Activated CD8-positive, alpha-beta memory T cell treated with anti-CD3 and anti-CD28 coated beads, Interleukin-2, amount 50 U/mL, for 48 hours (primary cell): ENCODE data around the gene CARS1.

ENCODE experiments used
- DNase-seq: peaks from one replicate; pipeline ENCODE4 v3.0.0-alpha.2; 2020

Gene CARS1

GRCh38 chr11:3037040-3037944 lies 19.9 kb downstream of the CARS1 start:
- DNase-seq = peak; percentile 70

DNA sequence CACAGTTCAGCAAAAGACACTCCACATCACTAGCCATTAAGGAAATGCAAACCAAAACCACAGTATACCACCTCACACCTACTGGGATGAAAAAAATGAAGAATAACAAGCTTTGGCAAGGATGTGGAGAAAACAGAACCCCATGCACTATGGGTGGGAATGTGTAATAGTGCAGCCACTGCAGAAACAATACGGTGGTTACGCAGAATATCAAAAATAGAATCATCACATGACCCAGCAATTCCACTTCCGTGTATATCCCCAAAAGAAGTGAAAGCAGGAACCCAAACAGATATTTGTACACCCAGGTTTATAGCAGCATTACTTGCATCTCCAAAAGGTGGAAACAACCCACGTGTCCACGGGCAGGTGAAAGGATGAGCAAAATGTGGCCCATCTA lies 20.8 kb downstream of the CARS1 start:
- no peak for DNase-seq

GRCh38 chr11:3035333-3035732 lies 21.9 kb downstream of the CARS1 start:
- DNase-seq = no peak

- DNase-seq = no peak
Measured at GRCh38 chr11:3030289-3031070, 26.7 kb downstream of the CARS1 start.

DNA sequence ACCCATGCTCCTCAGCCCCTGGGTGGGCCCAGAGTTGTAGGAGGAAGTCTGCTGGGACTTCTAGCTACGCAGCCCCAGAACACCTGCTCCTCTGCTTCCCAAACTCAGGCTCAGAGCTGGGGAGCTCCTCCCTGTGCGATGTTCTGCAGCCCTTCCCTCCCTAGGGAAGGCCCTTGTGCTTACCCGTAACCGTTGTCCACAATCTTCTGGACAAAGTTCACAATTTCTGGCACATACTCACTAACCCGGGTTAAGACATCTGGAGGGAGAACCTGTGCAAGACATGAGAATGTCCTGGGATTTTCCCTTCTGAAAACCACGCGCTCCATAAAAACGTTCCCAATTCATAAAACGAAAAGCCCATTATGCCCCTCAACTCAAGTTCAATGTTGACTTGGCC lies 28.4 kb downstream of the CARS1 start:
- no peak for DNase-seq

DNA sequence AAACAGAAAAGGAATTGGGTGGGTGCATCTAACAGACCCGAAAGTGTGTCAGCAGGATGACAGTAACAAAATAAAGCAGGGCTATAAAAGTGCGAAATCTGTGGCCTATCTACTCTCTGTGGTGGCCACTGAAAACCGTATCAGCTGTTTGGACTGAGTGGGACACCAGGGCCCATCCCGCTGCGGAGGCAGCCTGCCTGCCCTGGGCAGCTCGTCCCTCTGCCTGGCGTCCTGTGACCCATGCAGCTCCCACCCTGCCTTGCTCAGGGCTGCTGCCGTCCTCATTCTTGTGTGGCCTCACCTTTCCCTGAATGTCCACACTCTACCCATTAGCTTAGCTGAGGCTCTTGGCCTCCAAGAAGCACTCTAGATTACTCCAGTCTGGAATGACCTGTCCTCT lies 30.4 kb downstream of the CARS1 start:
- no peak for DNase-seq

DNA sequence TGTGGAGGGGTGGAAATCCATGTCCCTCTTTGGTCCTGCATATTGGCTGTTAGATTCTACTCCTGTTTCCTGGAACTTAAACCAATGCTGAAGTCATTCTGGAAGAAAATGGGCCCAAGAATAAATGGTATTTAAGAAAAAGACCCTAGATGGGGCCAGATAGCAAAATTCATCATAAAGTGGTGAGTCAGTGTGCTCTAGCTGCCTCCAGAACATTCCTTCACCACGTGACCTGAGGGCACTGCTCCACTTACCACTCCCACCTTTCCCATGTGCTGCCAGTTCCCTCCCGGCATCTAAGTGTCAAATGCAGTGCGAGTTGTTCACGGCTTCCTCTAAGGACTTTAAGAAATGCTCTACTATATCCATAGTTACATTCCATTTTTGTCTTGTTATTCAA lies 34.2 kb downstream of the CARS1 start:
- DNase-seq = no peak

GRCh38 chr11:3022300-3022967 lies 34.8 kb downstream of the CARS1 start:
- DNase-seq = no peak

- DNase-seq = no peak
Measured at GRCh38 chr11:3021125-3021524, 36.1 kb downstream of the CARS1 start.

- DNase-seq = no peak
Measured at GRCh38 chr11:3020011-3020410, 37.2 kb downstream of the CARS1 start.

- DNase-seq = no peak
Measured at GRCh38 chr11:3018596-3018995, 38.6 kb downstream of the CARS1 start.

DNA sequence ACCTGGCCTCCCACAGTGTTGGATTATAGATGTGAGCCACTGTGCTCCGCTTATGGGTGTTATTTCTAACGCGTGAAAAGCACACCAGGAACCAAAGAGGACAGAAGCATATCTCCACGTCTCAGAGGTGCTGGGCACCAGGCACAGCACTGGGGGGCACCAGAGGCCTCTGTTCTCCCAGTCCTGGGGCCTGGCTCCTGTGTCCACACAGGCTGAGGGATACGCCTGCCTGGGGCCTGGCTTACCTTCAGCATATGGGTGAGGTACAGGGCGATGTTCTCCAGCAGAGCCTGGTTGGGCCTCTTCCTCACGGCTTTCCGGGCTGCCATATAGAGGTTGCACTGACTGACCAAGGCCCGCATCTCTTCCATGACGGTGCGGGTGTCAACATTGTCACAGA lies 40.4 kb downstream of the CARS1 start:
- no peak for DNase-seq

DNA sequence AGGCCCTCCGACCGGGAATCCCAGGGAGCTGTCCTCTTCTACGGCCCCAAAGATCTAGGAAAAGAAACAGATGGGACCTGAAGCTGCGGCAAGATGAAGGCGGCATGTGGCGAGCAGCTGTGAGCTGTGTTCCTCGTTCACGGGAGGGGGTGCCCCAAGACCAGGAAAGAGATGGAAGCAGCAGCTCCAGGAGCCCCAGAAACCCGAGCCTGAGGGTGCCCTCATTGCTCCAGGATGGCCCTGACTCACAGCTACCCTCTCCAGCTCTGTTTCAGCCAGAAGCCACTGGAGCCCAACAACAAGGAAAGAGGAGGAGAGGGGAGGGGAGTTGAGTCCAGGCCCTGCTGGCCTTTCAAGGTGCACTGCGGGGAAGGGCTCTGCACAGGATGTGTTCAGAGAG lies 41.4 kb downstream of the CARS1 start:
- no peak for DNase-seq

GRCh38 chr11:3014943-3015342 lies 42.3 kb downstream of the CARS1 start:
- no peak for DNase-seq

DNA sequence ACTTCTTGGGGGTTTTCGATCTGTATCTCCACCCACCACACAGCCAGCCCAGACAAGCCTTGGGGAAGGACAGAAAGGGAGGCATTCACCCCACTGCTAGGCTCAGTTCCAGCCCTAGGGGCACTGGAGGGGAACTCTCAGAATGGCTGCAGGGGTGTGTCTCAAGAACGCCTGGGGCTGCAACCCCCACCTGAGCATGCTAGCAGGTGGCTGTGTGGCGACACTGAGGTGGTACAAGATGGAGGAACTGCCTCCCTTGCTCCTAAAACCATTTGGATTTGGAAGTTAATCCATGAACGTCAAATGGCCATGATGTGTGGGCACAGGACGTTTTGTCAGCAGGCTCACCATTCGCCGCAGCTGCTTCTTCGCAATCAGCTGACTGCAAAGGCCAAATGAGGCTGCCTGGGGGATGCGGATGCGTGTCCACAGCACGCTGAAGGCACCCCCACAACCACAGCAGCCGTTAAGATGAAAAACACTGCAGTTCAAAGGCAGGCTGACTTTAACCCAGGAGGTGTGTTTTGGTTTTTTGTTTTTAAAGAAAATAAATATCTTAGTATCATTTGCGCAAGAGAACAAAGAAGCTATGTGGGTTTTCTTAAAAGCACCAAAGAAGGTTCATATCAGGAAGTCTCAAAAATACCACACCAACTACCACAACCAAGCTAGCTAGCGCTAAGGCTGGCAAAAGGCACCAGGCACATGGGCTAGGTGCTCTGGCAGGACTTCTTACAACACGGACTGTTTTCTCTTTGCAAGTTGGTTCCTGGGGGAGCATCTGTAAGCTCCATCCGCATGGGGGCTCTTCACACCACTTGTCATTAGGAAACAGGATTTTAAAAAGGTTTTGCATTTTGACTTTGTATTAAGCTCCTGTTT lies 42.9 kb downstream of the CARS1 start:
- peak; percentile 81 for DNase-seq

- DNase-seq = no peak
Measured at GRCh38 chr11:3011891-3012885, 45.0 kb downstream of the CARS1 start.

GRCh38 chr11:3010521-3011275 lies 46.5 kb downstream of the CARS1 start:
- no peak for DNase-seq

GRCh38 chr11:3010004-3010403 lies 47.2 kb downstream of the CARS1 start:
- DNase-seq = no peak

DNA sequence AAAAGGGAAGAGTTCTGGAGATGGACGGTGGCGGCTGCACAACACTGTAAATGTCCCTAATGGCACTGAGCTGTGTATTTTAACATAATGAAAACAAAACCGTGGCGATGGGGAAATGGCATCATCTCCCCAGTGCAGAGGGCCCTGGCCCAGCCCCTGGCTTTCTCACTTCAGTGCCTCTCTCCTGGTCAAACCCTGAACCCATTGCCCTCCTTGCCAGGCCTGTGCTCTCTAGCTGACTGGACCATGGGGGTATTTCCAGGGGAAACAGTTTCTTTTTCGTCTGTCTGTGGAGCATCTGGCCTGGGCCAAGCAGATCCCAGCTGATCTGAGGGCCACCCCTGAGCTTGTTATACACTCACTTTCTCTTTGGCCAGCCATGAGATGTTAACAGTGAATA lies 47.7 kb downstream of the CARS1 start:
- DNase-seq = no peak

GRCh38 chr11:3008746-3009336 lies 48.4 kb downstream of the CARS1 start:
- DNase-seq = no peak
